ENCODE data around the gene CACNA1D. TPM values are rescaled to one million over a fixed set of nuclear protein-coding genes. Genes with fewer than 3 reads are reported as not detected.

The CACNA1D gene
- total RNA-seq, 1 experiment from 2014 or later, result not detected

GRCh38 chr3:53811143-53811927 lies 316.9 kb downstream of the CACNA1D start:
- Histone ChIP-seq H3K9me3 (replicated peaks) (no peaks in the 10 kb centered on the region), H3K36me3 (no peaks in the 10 kb centered on the region), H3K4me3 (no peak overlapping the region), H3K4me1 (replicated peaks) (no peaks in the 10 kb centered on the region), H3K27ac (no peak overlapping the region), H3K27me3 (replicated peaks) (no peaks in the 10 kb centered on the region)
- peak in 1 of 2 experiments; percentile 21 for DNase-seq (ENCODE audit: low read depth in 1 of 2, low spot score in 2 of 2)

- Histone ChIP-seq H3K9me3 (replicated peaks) (no peaks in the 10 kb centered on the region), H3K27ac (no peak overlapping the region), H3K4me1 (replicated peaks) (no peaks in the 10 kb centered on the region), H3K27me3 (replicated peaks) (no peaks in the 10 kb centered on the region), H3K4me3 (no peak overlapping the region), H3K36me3 (no peaks in the 10 kb centered on the region)
- DNase-seq (ENCODE audit: low read depth in 1 of 2, low spot score in 2 of 2), result no peak
These were observed 318.0 kb downstream of the CACNA1D start for GRCh38 chr3:53812434-53812833.

- H3K4me3 ChIP-seq, result no peak overlapping the region
- DNase-seq (ENCODE audit: low read depth in 1 of 2, low spot score in 2 of 2), result peak in 1 of 2 experiments; percentile 16
- H3K4me1 ChIP-seq (replicated peaks), result no peaks in the 10 kb centered on the region
- H3K27me3 ChIP-seq (replicated peaks), result no peaks in the 10 kb centered on the region
- H3K27ac ChIP-seq, result no peak overlapping the region
- H3K9me3 ChIP-seq (replicated peaks), result no peaks in the 10 kb centered on the region
- no peaks in the 10 kb centered on the region for H3K36me3 ChIP-seq
These were observed 318.8 kb downstream of the CACNA1D start for GRCh38 chr3:53813229-53813628.

GRCh38 chr3:53813876-53814275 lies 319.5 kb downstream of the CACNA1D start:
- H3K9me3 ChIP-seq (replicated peaks), result no peaks in the 10 kb centered on the region
- H3K27ac ChIP-seq, result no peak overlapping the region
- no peak for DNase-seq (ENCODE audit: low read depth in 1 of 2, low spot score in 2 of 2)
- no peaks in the 10 kb centered on the region for H3K4me1 ChIP-seq (replicated peaks)
- no peak overlapping the region for H3K4me3 ChIP-seq
- H3K36me3 ChIP-seq, result no peaks in the 10 kb centered on the region
- H3K27me3 ChIP-seq (replicated peaks), result no peaks in the 10 kb centered on the region

GRCh38 chr3:53815067-53815466 lies 320.7 kb downstream of the CACNA1D start:
- DNase-seq (ENCODE audit: low read depth in 1 of 2, low spot score in 2 of 2), result no peak
- Histone ChIP-seq H3K36me3 (no peaks in the 10 kb centered on the region), H3K4me1 (replicated peaks) (no peaks in the 10 kb centered on the region), H3K9me3 (replicated peaks) (no peaks in the 10 kb centered on the region), H3K27ac (no peak overlapping the region), H3K4me3 (no peak overlapping the region), H3K27me3 (replicated peaks) (no peaks in the 10 kb centered on the region)

GRCh38 chr3:53815651-53816050 lies 321.2 kb downstream of the CACNA1D start:
- no peak for DNase-seq (ENCODE audit: low read depth in 1 of 2, low spot score in 2 of 2)
- Histone ChIP-seq H3K4me3 (no peak overlapping the region), H3K9me3 (replicated peaks) (no peaks in the 10 kb centered on the region), H3K27me3 (replicated peaks) (no peaks in the 10 kb centered on the region), H3K36me3 (no peaks in the 10 kb centered on the region), H3K4me1 (replicated peaks) (no peaks in the 10 kb centered on the region), H3K27ac (no peak overlapping the region)

GRCh38 chr3:53816425-53816824 lies 322.0 kb downstream of the CACNA1D start:
- H3K27ac ChIP-seq, result no peak overlapping the region
- no peaks in the 10 kb centered on the region for H3K4me1 ChIP-seq (replicated peaks)
- no peaks in the 10 kb centered on the region for H3K36me3 ChIP-seq
- no peaks in the 10 kb centered on the region for H3K27me3 ChIP-seq (replicated peaks)
- no peaks in the 10 kb centered on the region for H3K9me3 ChIP-seq (replicated peaks)
- no peak for DNase-seq (ENCODE audit: low read depth in 1 of 2, low spot score in 2 of 2)
- no peak overlapping the region for H3K4me3 ChIP-seq

GRCh38 chr3:53817211-53817610 lies 322.8 kb downstream of the CACNA1D start:
- Histone ChIP-seq H3K4me1 (replicated peaks) (no peaks in the 10 kb centered on the region), H3K36me3 (no peaks in the 10 kb centered on the region), H3K27ac (no peak overlapping the region), H3K4me3 (no peak overlapping the region), H3K27me3 (replicated peaks) (no peaks in the 10 kb centered on the region), H3K9me3 (replicated peaks) (no peaks in the 10 kb centered on the region)
- DNase-seq (ENCODE audit: low read depth in 1 of 2, low spot score in 2 of 2), result peak in 1 of 2 experiments; percentile 32

GRCh38 chr3:53817809-53818208 lies 323.4 kb downstream of the CACNA1D start:
- H3K9me3 ChIP-seq (replicated peaks), result no peaks in the 10 kb centered on the region
- no peaks in the 10 kb centered on the region for H3K27me3 ChIP-seq (replicated peaks)
- no peaks in the 10 kb centered on the region for H3K36me3 ChIP-seq
- H3K4me3 ChIP-seq, result no peak overlapping the region
- H3K27ac ChIP-seq, result no peak overlapping the region
- no peaks in the 10 kb centered on the region for H3K4me1 ChIP-seq (replicated peaks)
- no peak for DNase-seq (ENCODE audit: low read depth in 1 of 2, low spot score in 2 of 2)

GRCh38 chr3:53818221-53819162 lies 324.1 kb downstream of the CACNA1D start:
- no peaks in the 10 kb centered on the region for H3K9me3 ChIP-seq (replicated peaks)
- H3K36me3 ChIP-seq, result no peaks in the 10 kb centered on the region
- H3K4me1 ChIP-seq (replicated peaks), result no peaks in the 10 kb centered on the region
- no peak overlapping the region for H3K4me3 ChIP-seq
- H3K27ac ChIP-seq, result no peak overlapping the region
- no peak for DNase-seq (ENCODE audit: low read depth in 1 of 2, low spot score in 2 of 2)
- H3K27me3 ChIP-seq (replicated peaks), result no peaks in the 10 kb centered on the region

GRCh38 chr3:53819163-53819868 lies 324.9 kb downstream of the CACNA1D start:
- H3K4me1 ChIP-seq (replicated peaks), result no peaks in the 10 kb centered on the region
- no peaks in the 10 kb centered on the region for H3K9me3 ChIP-seq (replicated peaks)
- H3K4me3 ChIP-seq, result no peak overlapping the region
- no peaks in the 10 kb centered on the region for H3K36me3 ChIP-seq
- no peak overlapping the region for H3K27ac ChIP-seq
- DNase-seq (ENCODE audit: low read depth in 1 of 2, low spot score in 2 of 2), result no peak
- H3K27me3 ChIP-seq (replicated peaks), result no peaks in the 10 kb centered on the region

- Histone ChIP-seq H3K36me3 (no peaks in the 10 kb centered on the region), H3K9me3 (replicated peaks) (no peaks in the 10 kb centered on the region), H3K27me3 (replicated peaks) (no peaks in the 10 kb centered on the region), H3K27ac (no peak overlapping the region), H3K4me1 (replicated peaks) (no peaks in the 10 kb centered on the region), H3K4me3 (no peak overlapping the region)
- DNase-seq (ENCODE audit: low read depth in 1 of 2, low spot score in 2 of 2), result no peak
These were observed 325.7 kb downstream of the CACNA1D start for GRCh38 chr3:53820084-53820483.

GRCh38 chr3:53820756-53821580 lies 326.6 kb downstream of the CACNA1D start:
- H3K4me3 ChIP-seq, result no peak overlapping the region
- DNase-seq (ENCODE audit: low read depth in 1 of 2, low spot score in 2 of 2), result no peak
- H3K9me3 ChIP-seq (replicated peaks), result no peaks in the 10 kb centered on the region
- no peaks in the 10 kb centered on the region for H3K36me3 ChIP-seq
- H3K4me1 ChIP-seq (replicated peaks), result no peaks in the 10 kb centered on the region
- no peaks in the 10 kb centered on the region for H3K27me3 ChIP-seq (replicated peaks)
- no peak overlapping the region for H3K27ac ChIP-seq
